Ovary (tissue), 9 donors: ENCODE measurements around the gene NXNL1. TPM values are rescaled to one million over a fixed set of nuclear protein-coding genes. Genes with fewer than 3 reads are reported as not detected.

Source experiments
- DNase-seq, 5 donors: peaks; one replicate each; pipeline ENCODE4 v3.0.0-alpha.2; 2019 to 2020
- H3K27ac ChIP-seq, 2 donors: fragments of 200-600 bp; one replicate each; pipeline versions ENCODE4 v1.5.1 to v1.8.0; 2019 to 2022
- H3K27me3 ChIP-seq: fragments of 200-600 bp; one replicate; pipeline ENCODE4 v1.8.0; 2022
- H3K36me3 ChIP-seq: fragments of 200-600 bp; sonication (generic); one replicate; pipeline ENCODE4 v1.5.1; 2019
- H3K4me1 ChIP-seq: one replicate; pipeline ENCODE4 v1.8.1; 2013; ENCODE audit warnings: mild to moderate bottlenecking, moderate library complexity; ENCODE audit not compliant: insufficient read depth
- H3K4me3 ChIP-seq: fragments of 200-600 bp; sonication (generic); one replicate; pipeline ENCODE4 v1.5.1; 2017
- H3K9me3 ChIP-seq, 2 donors: fragments of 200-600 bp in 1 of 2; sonication (generic) in 1 of 2; one replicate each; pipeline versions ENCODE4 v1.5.1 to v1.8.1; 2013 to 2019; ENCODE audit warnings: mild to moderate bottlenecking in 1 of 2, moderate library complexity in 1 of 2
- EP300 ChIP-seq: sonication (generic); formaldehyde crosslinking; IDR thresholded peaks from one replicate; pipeline ENCODE4 v1.6.1; 2017; ENCODE audit warnings: antibody characterized with exemption
- POLR2A ChIP-seq: fragments of 450-650 bp; IDR thresholded peaks from one replicate; pipeline ENCODE4 v1.6.1; 2017; ENCODE audit warnings: antibody characterized with exemption, mild to moderate bottlenecking, moderate library complexity
- WGBS, 3 donors: extraction: QIAGEN DNeasy Blood & Tissue Kit in 1 of 3; methylation state at CpG; one replicate each; pipeline versions ENCODE4 v1.1.5 to v1.1.7; 2013 to 2017; 5-methylcytosine and 5-hydroxymethylcytosine counted together
- intact Hi-C, 4 donors: fragments of 100-400 bp; cut with DNase I; formaldehyde crosslinking; loops; one replicate each; pipeline versions ENCODE4 v1.11.0 to v1.15.1; 2022 to 2023
- polyA plus RNA-seq, 2 donors: library from polyadenylated mRNA; stranded (reverse); fragments of 200-250 nt in 1 of 2; fragments of 350-450 nt in 1 of 2; fragmentation: Illumina TruSeq in 1 of 2; extraction: RNeasy Lipid Tissue Mini Kit (QIAGEN cat#74804) in 1 of 2; gene quantifications; one replicate each; pipeline ENCODE4 v1.2.3, GENCODE V29; 2013 to 2014
- total RNA-seq, 7 donors: library from RNA; depleted of rRNA in 2 of 7; stranded (reverse); fragments of >200 nt in 2 of 7; fragmentation: NEBNext Ultra II Directional in 3 of 7; extraction: Animal tissue kit (Norgen Biotek cat#: 25700) in 3 of 7; gene quantifications; one replicate each; pipeline versions ENCODE4 v1.1.0 to v1.2.4, GENCODE V29; 2016 to 2023
- TF ChIP-seq, protein P1 (sequence below), 3 donors: fragments of 450-650 bp in 2 of 3; fragments of 200-600 bp in 1 of 3; IDR thresholded peaks; one replicate each; pipeline versions ENCODE4 v1.5.1 to v1.8.0; 2016 to 2022; ENCODE audit warnings: antibody characterized with exemption in 3 of 3, mild to moderate bottlenecking in 1 of 3
- donor health status: DM: no; HTN: no; CAD: no; lungs with moderate emphysema.
- donor health status: DM: no; HTN: no; CAD: no.
- donor health status: Bipolar disorder and iron deficiency.
- donor health status: DM: yes; HTN: yes; CAD: no.
- donor health status: DM: no; HTN: no; CAD: no.
- donor health status: DM: yes; HTN: yes; CAD: no.

NXNL1 gene
- total and polyA plus RNA-seq, 9 donors = 0.11 TPM; not detected in 8

DNA sequence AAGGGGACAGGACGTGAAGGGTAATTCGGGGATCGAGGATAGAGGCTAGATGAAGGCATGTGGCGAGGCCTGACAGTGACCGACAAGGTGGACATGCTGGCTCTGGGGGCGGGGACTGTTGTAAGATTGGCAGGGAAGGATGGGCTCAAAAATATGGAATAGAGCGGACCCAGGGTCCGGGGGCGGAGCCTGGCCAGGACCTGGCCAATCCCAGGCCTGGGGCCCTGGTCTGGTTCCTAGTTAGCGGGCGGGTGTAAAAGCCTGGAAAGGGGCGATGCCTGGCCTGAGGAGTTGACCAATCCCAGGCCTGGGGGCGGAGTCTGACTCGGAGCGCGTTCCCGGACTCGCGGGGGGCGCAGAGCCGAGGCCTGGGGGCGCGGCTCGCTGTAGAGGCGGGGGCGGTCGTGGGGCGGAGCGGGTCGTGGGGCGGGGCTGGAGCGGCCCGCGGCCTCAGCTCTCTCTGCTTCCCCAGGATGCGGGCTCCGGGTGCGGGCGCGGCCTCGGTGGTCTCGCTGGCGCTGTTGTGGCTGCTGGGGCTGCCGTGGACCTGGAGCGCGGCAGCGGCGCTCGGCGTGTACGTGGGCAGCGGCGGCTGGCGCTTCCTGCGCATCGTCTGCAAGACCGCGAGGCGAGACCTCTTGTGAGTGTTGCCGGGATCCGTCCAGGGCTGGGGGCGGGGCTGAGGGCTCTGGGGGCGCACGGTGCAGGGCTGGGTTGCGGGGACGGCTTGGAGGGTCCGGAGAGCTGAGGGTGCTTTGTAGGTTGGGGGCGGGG is 9.5 kb upstream of the NXNL1 start, which contains the start of gene SLC27A1:
Gene SLC27A1 (plus strand): TSS at position 457 of the 774 bp plus-strand sequence. CDS start 17 bp downstream, at position 474.
- intact Hi-C loops = loop anchor here in 2 of 4 donors (5.0 kb wide), 1 partner anchor 42 kb away; the partner anchor contains the start of gene PGLS (in 2 of the 2)
- peaks cover 14% of the 10 kb centered on the region for H3K4me1 ChIP-seq
- 0 to 1% (median 1%) methylated on average over 41 to 67 of the region's 67 CpGs for WGBS, 3 donors

DNA sequence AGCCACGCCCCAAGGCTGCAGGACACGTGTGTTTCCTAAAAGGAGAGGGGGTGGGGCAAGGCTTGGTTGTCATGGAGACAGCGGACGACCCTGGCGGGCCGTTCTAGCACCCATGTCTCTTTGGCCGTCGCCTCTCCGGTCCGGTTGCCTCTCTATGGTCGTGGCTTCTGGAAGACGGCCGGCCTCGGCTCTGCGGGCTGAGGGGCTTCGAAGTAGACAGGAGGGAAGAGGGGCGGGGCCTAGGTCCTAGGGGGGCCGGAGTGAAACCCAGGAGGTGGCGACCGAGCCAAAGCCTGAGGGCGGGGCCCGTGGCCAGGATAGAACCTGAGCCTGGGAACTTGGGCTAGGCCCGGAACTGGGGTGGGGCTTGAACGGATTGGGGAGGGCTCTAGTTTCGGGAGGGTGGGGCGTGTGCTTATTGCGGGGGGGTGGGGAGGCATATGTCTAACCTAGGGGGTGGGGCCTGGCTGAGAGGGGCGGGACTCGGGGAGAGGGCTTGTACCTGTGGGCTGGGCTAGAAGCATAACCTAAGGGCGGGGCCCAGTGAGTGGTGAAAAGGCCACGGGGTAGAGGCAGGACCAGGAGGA is 8.8 kb upstream of the NXNL1 start:
- H3K4me1 ChIP-seq = peaks cover 12% of the 10 kb centered on the region
- H3K27ac ChIP-seq = peak overlapping the region; percentile 83 to 86
- no peaks in the 10 kb centered on the region for H3K9me3 ChIP-seq
- peak overlapping the region; percentile 90 for H3K4me3 ChIP-seq
- no peaks in the 10 kb centered on the region for H3K36me3 ChIP-seq
- peak; percentile 98 to 99 (median 99) for DNase-seq
- no peaks in the 10 kb centered on the region for H3K27me3 ChIP-seq
- WGBS, 3 donors = 0 to 1% (median 1%) methylated on average over 27 to 31 of the region's 31 CpGs
- TF ChIP-seq POLR2A (peak; percentile 43), EP300 (peak; percentile 15)
- TF ChIP-seq, protein P1, sequence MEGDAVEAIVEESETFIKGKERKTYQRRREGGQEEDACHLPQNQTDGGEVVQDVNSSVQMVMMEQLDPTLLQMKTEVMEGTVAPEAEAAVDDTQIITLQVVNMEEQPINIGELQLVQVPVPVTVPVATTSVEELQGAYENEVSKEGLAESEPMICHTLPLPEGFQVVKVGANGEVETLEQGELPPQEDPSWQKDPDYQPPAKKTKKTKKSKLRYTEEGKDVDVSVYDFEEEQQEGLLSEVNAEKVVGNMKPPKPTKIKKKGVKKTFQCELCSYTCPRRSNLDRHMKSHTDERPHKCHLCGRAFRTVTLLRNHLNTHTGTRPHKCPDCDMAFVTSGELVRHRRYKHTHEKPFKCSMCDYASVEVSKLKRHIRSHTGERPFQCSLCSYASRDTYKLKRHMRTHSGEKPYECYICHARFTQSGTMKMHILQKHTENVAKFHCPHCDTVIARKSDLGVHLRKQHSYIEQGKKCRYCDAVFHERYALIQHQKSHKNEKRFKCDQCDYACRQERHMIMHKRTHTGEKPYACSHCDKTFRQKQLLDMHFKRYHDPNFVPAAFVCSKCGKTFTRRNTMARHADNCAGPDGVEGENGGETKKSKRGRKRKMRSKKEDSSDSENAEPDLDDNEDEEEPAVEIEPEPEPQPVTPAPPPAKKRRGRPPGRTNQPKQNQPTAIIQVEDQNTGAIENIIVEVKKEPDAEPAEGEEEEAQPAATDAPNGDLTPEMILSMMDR (IDR thresholded peaks at IDR 0.05) = no peak
- intact Hi-C loops = loop anchor here (5.0 to 10.0 kb wide), 6 partner anchors 43 to 125 kb away; partner anchors contain the start of genes CCDC194 (in 3 of the 4), PGLS (in 2 of the 4) and MVB12A (in 1 of the 4)

More for the DNA sequence above, 9.5 kb upstream of the NXNL1 start, which contains the start of gene SLC27A1:
- TF ChIP-seq, protein P1 (IDR thresholded peaks at IDR 0.05) = no peak
- TF ChIP-seq POLR2A = peak; percentile 44
- DNase-seq = peak; percentile 99
- Histone ChIP-seq H3K36me3 (no peaks in the 10 kb centered on the region), H3K4me3 (peak within 1 kb of the TSS; percentile 90), H3K27ac (peak within 1 kb of the TSS; percentile 83 to 86), H3K27me3 (no peaks in the 10 kb centered on the region), H3K9me3 (no peaks in the 10 kb centered on the region)

DNA sequence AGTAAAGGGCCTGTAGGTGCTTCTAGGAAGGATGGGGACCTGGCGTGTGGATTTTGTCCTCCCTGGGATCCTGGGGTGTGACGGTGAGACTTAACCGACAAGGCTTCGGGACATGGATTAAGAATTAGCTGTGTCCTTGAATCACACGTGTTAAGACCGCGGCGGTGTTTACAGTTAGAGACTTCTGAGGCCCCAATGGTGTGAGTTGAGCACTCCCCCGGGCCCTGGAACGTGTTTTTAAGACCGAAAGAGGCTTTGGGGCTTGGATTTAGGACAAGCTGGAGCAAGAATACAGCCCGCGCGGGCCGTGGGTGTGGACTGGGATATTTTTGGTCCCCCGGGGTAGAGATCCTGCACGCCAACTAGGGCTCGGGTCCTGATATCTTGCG is 8.4 kb upstream of the NXNL1 start:
- intact Hi-C loops = loop anchor here (5.0 to 10.0 kb wide), 5 partner anchors 47 to 124 kb away; partner anchors contain the start of genes CCDC194 (in 3 of the 4) and MVB12A (in 1 of the 4)
- peak overlapping the region; percentile 90 for H3K4me3 ChIP-seq

More for the DNA sequence above, 8.4 kb upstream of the NXNL1 start:
- Histone ChIP-seq H3K36me3 (no peaks in the 10 kb centered on the region), H3K9me3 (no peaks in the 10 kb centered on the region), H3K27me3 (no peaks in the 10 kb centered on the region), H3K4me1 (peaks cover 12% of the 10 kb centered on the region), H3K27ac (peak overlapping the region; percentile 83 to 86)
- no peak for DNase-seq
- WGBS, 3 donors = 0 to 4% (median 1%) methylated on average over 19 of the region's 19 CpGs
- TF ChIP-seq, protein P1 (IDR thresholded peaks at IDR 0.05) = peak in 1 of 3 donors; percentile 13
- TF ChIP-seq EP300 = no peak
- TF ChIP-seq POLR2A = peak; percentile 23
